GM12878 (cell line): ENCODE results near the gene RNF31. TPM values are rescaled to one million over a fixed set of nuclear protein-coding genes. Genes with fewer than 3 reads are reported as not detected.

Experiments used
- ATF2 ChIP-seq: IDR thresholded peaks from 2 replicates; pipeline ENCODE4 v1.6.1; 2012; ENCODE audit warnings: low read length, inconsistent platforms
- CREM ChIP-seq: IDR thresholded peaks from 2 replicates; pipeline ENCODE4 v1.6.1; 2014; ENCODE audit warnings: antibody characterized with exemption, low read depth
- EP300 ChIP-seq, 2 experiments: fragments of 150-350 bp in 1 of 2; IDR thresholded peaks; 2 replicates each; pipeline ENCODE4 v1.6.1; 2011 to 2012; ENCODE audit warnings: low read depth in 2 of 2, low read length in 2 of 2, borderline replicate concordance in 1 of 2, improper control_type of control experiment in 1 of 2, inconsistent platforms in 1 of 2; ENCODE audit not compliant: control insufficient read depth in 1 of 2
- ESRRA ChIP-seq: IDR thresholded peaks from 2 replicates; pipeline ENCODE4 v1.6.1; 2012; ENCODE audit warnings: mild to moderate bottlenecking, low read length, improper control_type of control experiment
- EZH2 ChIP-seq: IDR thresholded peaks from 2 replicates; pipeline ENCODE4 v1.6.1; 2012; ENCODE audit warnings: low read depth, mild to moderate bottlenecking, control low read depth, inconsistent platforms, low read length, borderline replicate concordance; ENCODE audit not compliant: control insufficient read depth
- GABPA ChIP-seq: IDR thresholded peaks from 2 replicates; pipeline ENCODE4 v1.6.1; 2014; ENCODE audit warnings: antibody characterized with exemption, low read depth, mild to moderate bottlenecking, inconsistent platforms
- JUNB ChIP-seq: IDR thresholded peaks from 2 replicates; pipeline ENCODE4 v1.6.1; 2016; ENCODE audit warnings: antibody characterized with exemption, mild to moderate bottlenecking
- MTA2 ChIP-seq: fragments of 450-650 bp; IDR thresholded peaks from 2 replicates; pipeline ENCODE4 v1.6.1; 2016; ENCODE audit warnings: low read depth, mild to moderate bottlenecking, moderate library complexity
- NFXL1 ChIP-seq: fragments of 450-650 bp; IDR thresholded peaks from 2 replicates; pipeline ENCODE4 v1.6.1; 2017; ENCODE audit warnings: antibody characterized with exemption, mild to moderate bottlenecking, borderline replicate concordance
- PBX3 ChIP-seq: IDR thresholded peaks from 2 replicates; pipeline ENCODE4 v1.6.1; 2011; ENCODE audit warnings: mild to moderate bottlenecking, low read depth, low read length, moderate library complexity; ENCODE audit not compliant: insufficient replicate concordance
- RAD51 ChIP-seq: fragments of 450-650 bp; IDR thresholded peaks from 2 replicates; pipeline ENCODE4 v1.6.1; 2016; ENCODE audit warnings: moderate library complexity, mild to moderate bottlenecking, inconsistent platforms
- RUNX3 ChIP-seq: IDR thresholded peaks from 2 replicates; pipeline ENCODE4 v1.6.1; 2012; ENCODE audit warnings: low read length, inconsistent platforms
- TCF3 ChIP-seq: IDR thresholded peaks from 2 replicates; pipeline ENCODE4 v1.6.1; 2012; ENCODE audit warnings: low read depth, mild to moderate bottlenecking, low read length, borderline replicate concordance; ENCODE audit not compliant: insufficient read depth
- ZNF217 ChIP-seq: fragments of 450-650 bp; IDR thresholded peaks from 2 replicates; pipeline ENCODE4 v1.6.1; 2017; ENCODE audit warnings: antibody characterized with exemption, mild to moderate bottlenecking
- ZNF384 ChIP-seq: IDR thresholded peaks from 2 replicates; pipeline ENCODE4 v1.6.1; 2012; ENCODE audit warnings: low read depth, mild to moderate bottlenecking, low read length, improper control_type of control experiment, borderline replicate concordance
- ZSCAN29 ChIP-seq: fragments of 450-650 bp; IDR thresholded peaks from 2 replicates; pipeline ENCODE4 v1.6.1; 2017; ENCODE audit warnings: mild to moderate bottlenecking, moderate library complexity
- polyA plus RNA-seq, 11 experiments: library from polyadenylated mRNA; depleted of rRNA in 4 of 11; unstranded in 6 of 11; stranded (reverse) in 5 of 11; fragments of >200 nt; fragmentation: Nextera tagmentation in 4 of 11; fragmentation: Illumina TruSeq in 1 of 11; extraction: Ambion mirVana in 4 of 11; extraction: Trizol in 1 of 11; gene quantifications; 1 replicate in 1 of 11; 2 replicates in 10 of 11; pipeline versions ENCODE4 v1.2.1 to v1.2.3, GENCODE V29; 2011 to 2016; ENCODE audit warnings: inconsistent platforms in 2 of 11, missing spikeins in 2 of 11, low read depth in 1 of 11
- total RNA-seq, 4 experiments: library from RNA; depleted of rRNA in 3 of 4; stranded (reverse); fragments of >200 nt in 3 of 4; fragmentation: Illumina TruSeq in 1 of 4; extraction: Trizol in 1 of 4; gene quantifications; 2 replicates each; pipeline versions ENCODE4 v1.2.1 to v1.2.3, GENCODE V29; 2013 to 2021
- TF ChIP-seq, protein P1 (sequence below): fragments of 450-650 bp; IDR thresholded peaks from 2 replicates; pipeline ENCODE4 v1.6.1; 2017; ENCODE audit warnings: mild to moderate bottlenecking, low read depth, inconsistent platforms; ENCODE audit not compliant: poor library complexity, severe bottlenecking
- TF ChIP-seq, protein P2 (sequence below): fragments of 450-650 bp; IDR thresholded peaks from 2 replicates; pipeline ENCODE4 v1.6.1; 2014; ENCODE audit warnings: mild to moderate bottlenecking
- TF ChIP-seq, protein P3 (sequence below): fragments of 450-650 bp; IDR thresholded peaks from 2 replicates; pipeline ENCODE4 v1.6.1; 2016; ENCODE audit warnings: mild to moderate bottlenecking, moderate library complexity, borderline replicate concordance

Gene RNF31
- total and polyA plus RNA-seq, 10 of the 15 experiments (the other 5 are each of a cell fraction or from before 2014, with no cell fraction given), result 8.5 to 92.7 (median 52.0) TPM

- peak in 1 of 2 experiments; percentile 70; a peak in 2 of 4 replicates for TF ChIP-seq EP300 (IDR thresholded peaks at IDR 0.05; ENCODE audit: borderline replicate concordance in 1 of 2, control insufficient read depth in 1 of 2, low read depth in 2 of 2, low read length in 2 of 2)
- no peak for TF ChIP-seq NFXL1
- TF ChIP-seq TCF3, result peak; percentile 77
- TF ChIP-seq PBX3, result peak; percentile 36
- no peak for TF ChIP-seq EZH2
- TF ChIP-seq ZNF384, result 0 out of 2 replicates have a peak, but pooled peaks have one; percentile 29
- no peak; the same call in 1 of the 2 replicates for TF ChIP-seq MTA2
- peak; percentile 85 for TF ChIP-seq CREM
- TF ChIP-seq, protein P1, sequence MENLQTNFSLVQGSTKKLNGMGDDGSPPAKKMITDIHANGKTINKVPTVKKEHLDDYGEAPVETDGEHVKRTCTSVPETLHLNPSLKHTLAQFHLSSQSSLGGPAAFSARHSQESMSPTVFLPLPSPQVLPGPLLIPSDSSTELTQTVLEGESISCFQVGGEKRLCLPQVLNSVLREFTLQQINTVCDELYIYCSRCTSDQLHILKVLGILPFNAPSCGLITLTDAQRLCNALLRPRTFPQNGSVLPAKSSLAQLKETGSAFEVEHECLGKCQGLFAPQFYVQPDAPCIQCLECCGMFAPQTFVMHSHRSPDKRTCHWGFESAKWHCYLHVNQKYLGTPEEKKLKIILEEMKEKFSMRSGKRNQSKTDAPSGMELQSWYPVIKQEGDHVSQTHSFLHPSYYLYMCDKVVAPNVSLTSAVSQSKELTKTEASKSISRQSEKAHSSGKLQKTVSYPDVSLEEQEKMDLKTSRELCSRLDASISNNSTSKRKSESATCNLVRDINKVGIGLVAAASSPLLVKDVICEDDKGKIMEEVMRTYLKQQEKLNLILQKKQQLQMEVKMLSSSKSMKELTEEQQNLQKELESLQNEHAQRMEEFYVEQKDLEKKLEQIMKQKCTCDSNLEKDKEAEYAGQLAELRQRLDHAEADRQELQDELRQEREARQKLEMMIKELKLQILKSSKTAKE, result peak; percentile 37
- TF ChIP-seq, protein P2, sequence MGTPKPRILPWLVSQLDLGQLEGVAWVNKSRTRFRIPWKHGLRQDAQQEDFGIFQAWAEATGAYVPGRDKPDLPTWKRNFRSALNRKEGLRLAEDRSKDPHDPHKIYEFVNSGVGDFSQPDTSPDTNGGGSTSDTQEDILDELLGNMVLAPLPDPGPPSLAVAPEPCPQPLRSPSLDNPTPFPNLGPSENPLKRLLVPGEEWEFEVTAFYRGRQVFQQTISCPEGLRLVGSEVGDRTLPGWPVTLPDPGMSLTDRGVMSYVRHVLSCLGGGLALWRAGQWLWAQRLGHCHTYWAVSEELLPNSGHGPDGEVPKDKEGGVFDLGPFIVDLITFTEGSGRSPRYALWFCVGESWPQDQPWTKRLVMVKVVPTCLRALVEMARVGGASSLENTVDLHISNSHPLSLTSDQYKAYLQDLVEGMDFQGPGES, result no peak
- peak; percentile 100 for TF ChIP-seq GABPA
- TF ChIP-seq ESRRA, result peak; percentile 86; the same call in 1 of the 2 replicates
- no peak for TF ChIP-seq JUNB
- peak; percentile 71; the same call in 1 of the 2 replicates for TF ChIP-seq ATF2
- peak; percentile 98 for TF ChIP-seq RUNX3
- peak; percentile 81; the same call in 1 of the 2 replicates for TF ChIP-seq ZSCAN29
- peak; percentile 78 for TF ChIP-seq RAD51
- TF ChIP-seq ZNF217, result no peak
- TF ChIP-seq, protein P3, sequence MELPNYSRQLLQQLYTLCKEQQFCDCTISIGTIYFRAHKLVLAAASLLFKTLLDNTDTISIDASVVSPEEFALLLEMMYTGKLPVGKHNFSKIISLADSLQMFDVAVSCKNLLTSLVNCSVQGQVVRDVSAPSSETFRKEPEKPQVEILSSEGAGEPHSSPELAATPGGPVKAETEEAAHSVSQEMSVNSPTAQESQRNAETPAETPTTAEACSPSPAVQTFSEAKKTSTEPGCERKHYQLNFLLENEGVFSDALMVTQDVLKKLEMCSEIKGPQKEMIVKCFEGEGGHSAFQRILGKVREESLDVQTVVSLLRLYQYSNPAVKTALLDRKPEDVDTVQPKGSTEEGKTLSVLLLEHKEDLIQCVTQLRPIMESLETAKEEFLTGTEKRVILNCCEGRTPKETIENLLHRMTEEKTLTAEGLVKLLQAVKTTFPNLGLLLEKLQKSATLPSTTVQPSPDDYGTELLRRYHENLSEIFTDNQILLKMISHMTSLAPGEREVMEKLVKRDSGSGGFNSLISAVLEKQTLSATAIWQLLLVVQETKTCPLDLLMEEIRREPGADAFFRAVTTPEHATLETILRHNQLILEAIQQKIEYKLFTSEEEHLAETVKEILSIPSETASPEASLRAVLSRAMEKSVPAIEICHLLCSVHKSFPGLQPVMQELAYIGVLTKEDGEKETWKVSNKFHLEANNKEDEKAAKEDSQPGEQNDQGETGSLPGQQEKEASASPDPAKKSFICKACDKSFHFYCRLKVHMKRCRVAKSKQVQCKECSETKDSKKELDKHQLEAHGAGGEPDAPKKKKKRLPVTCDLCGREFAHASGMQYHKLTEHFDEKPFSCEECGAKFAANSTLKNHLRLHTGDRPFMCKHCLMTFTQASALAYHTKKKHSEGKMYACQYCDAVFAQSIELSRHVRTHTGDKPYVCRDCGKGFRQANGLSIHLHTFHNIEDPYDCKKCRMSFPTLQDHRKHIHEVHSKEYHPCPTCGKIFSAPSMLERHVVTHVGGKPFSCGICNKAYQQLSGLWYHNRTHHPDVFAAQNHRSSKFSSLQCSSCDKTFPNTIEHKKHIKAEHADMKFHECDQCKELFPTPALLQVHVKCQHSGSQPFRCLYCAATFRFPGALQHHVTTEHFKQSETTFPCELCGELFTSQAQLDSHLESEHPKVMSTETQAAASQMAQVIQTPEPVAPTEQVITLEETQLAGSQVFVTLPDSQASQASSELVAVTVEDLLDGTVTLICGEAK, result peak; percentile 100
Measured at GRCh38 chr14:24188251-24189058, 41.2 kb downstream of the RNF31 start, which contains the start of gene IPO4 (continued).
